MCF 10A (cell line): ENCODE results near the gene SFI1. TPM values are rescaled to one million over a fixed set of nuclear protein-coding genes. Genes with fewer than 3 reads are reported as not detected.
"Not testable (repeated sequence)": the region's sequence is repeated elsewhere in the genome, so short reads cannot be mapped to it uniquely, and the experiment has no call there.

ENCODE experiments used
- BruUV-seq: library from RNA; stranded (reverse); fragments of 400-500 nt; replicated peaks from 2 replicates; lab custom pipeline; 2021; lab: Mats Ljungman, UMichigan
- CTCF ChIA-PET: fragments of 300-600 bp; sonication (Branson Sonifier 250); formaldehyde crosslinking; extraction: SDS; loops from one replicate; lab custom pipeline; 2021; ENCODE audit warnings: antibody characterized with exemption, inconsistent platforms; lab: Yijun Ruan, JAX
- POLR2A ChIA-PET: fragments of 300-600, 350-650 bp; sonication (Branson Sonifier 250); formaldehyde crosslinking; extraction: SDS; loops from one replicate; lab custom pipeline; 2020; ENCODE audit warnings: antibody characterized with exemption, inconsistent platforms; lab: Yijun Ruan, JAX
- DNase-seq: peaks from one replicate; pipeline ENCODE4 v3.0.0-alpha.2; 2018; ENCODE audit not compliant: unreplicated experiment
- H3K27ac Mint-ChIP-seq: one replicate; pipeline ENCODE4 v1.8.0; 2022; ENCODE audit warnings: mild to moderate bottlenecking, low read depth, mixed read lengths; ENCODE audit not compliant: unreplicated experiment
- H3K27me3 Mint-ChIP-seq: one replicate; pipeline ENCODE4 v1.8.0; 2022; ENCODE audit warnings: mixed read lengths; ENCODE audit not compliant: insufficient read depth, unreplicated experiment
- H3K36me3 Mint-ChIP-seq: one replicate; pipeline ENCODE4 v1.8.0; 2022; ENCODE audit warnings: mild to moderate bottlenecking, moderate library complexity, mixed read lengths; ENCODE audit not compliant: insufficient read depth, unreplicated experiment
- H3K4me1 Mint-ChIP-seq: one replicate; pipeline ENCODE4 v1.8.0; 2022; ENCODE audit warnings: mixed read lengths; ENCODE audit not compliant: insufficient read depth, unreplicated experiment
- H3K4me3 Mint-ChIP-seq: one replicate; pipeline ENCODE4 v1.8.0; 2022; ENCODE audit warnings: mild to moderate bottlenecking, moderate library complexity, mixed read lengths; ENCODE audit not compliant: unreplicated experiment
- H3K9me3 Mint-ChIP-seq: one replicate; pipeline ENCODE4 v1.8.0; 2022; ENCODE audit warnings: mixed read lengths; ENCODE audit not compliant: unreplicated experiment
- CTCF ChIP-seq: fragments of 200-600 bp; IDR thresholded peaks from one replicate; pipeline ENCODE4 v1.8.0; 2022; ENCODE audit warnings: antibody characterized with exemption, mild to moderate bottlenecking; ENCODE audit not compliant: unreplicated experiment
- intact Hi-C: fragments of 100-400 bp; cut with micrococcal nuclease; formaldehyde crosslinking; loops from 2 replicates; pipeline ENCODE4 v1.14.1; 2022
- total RNA-seq: library from RNA; stranded (reverse); gene quantifications from 2 replicates; pipeline ENCODE4 v1.2.3, GENCODE V29; 2022

The SFI1 gene
- total RNA-seq, 1 experiment from 2014 or later, result 36.2 TPM

DNA sequence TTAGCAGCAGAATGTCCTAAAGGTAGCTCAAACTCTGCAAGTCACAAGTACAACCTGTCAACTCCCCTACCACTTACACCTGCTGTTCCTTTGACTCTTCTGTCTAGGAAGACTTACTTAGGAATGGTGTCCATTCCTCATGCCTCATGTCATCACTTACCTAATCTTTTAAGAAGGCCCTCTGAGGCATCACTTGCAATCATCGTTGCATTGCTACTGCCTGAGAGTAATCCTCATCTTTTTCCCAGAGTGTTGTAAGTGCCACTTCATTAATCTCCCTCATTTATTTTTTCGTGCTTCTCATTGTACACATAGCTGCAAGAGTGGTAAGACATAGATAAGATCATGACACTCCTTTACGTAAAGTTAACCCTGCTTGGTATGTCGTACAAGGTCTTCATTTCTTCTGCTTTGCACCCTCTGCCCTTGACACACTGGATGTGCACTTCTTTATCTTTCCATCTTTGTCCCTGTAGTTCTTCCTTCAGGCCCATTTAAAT is 54.6 kb downstream of the SFI1 start:
- no peaks in the 10 kb centered on the region for H3K9me3 Mint-ChIP-seq
- peaks cover 46% of the 10 kb centered on the region for H3K36me3 Mint-ChIP-seq
- intact Hi-C loops, result no loop called here
- no peak for DNase-seq
- H3K27ac Mint-ChIP-seq, result no peak overlapping the region
- BruUV-seq, result no TSS peak
- H3K27me3 Mint-ChIP-seq, result no peaks in the 10 kb centered on the region
- POLR2A ChIA-PET, result interaction anchor here (0.6 to 0.7 kb wide), 2 partner anchors 31 to 46 kb away, joined by 3 read pairs; no protein-coding TSS in a partner anchor
- no peak for TF ChIP-seq CTCF
- CTCF ChIA-PET, result no interaction called here
- H3K4me3 Mint-ChIP-seq, result no peak overlapping the region
- H3K4me1 Mint-ChIP-seq, result peaks cover 5% of the 10 kb centered on the region

DNA sequence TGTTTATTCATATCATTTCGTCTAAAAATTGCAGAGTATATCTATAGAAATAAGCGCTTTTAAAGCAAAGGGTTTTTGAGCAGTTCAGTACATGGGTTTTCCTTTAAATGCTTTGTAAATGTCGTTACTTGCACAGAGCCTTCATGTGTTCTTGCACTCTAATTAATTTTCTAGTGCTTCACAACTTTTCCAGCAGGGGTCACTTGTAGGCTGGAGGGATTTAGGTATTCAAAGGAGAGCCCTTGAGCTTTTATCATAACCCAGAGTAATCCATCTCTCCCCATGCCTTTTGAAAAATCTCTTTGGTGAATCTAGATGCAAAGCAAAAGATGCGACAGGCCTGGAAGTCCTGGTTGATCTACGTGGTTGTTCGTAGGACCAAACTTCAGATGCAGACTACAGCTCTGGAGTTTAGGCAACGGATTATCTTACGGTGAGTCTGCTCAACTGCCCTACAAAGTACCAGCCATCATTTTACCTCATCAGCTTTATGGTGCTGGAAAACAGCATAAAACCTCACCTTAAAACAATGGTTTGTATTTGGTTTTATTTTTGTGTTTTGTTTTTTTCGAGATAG is 60.4 kb downstream of the SFI1 start:
- Mint-ChIP-seq H3K4me3 (no peak overlapping the region), H3K36me3 (peaks cover 14% of the 10 kb centered on the region), H3K27ac (no peak overlapping the region), H3K4me1 (peaks cover 10% of the 10 kb centered on the region), H3K27me3 (no peaks in the 10 kb centered on the region), H3K9me3 (no peaks in the 10 kb centered on the region)
- ChIA-PET POLR2A (no interaction called here), CTCF (interaction anchor here (0.7 to 3.0 kb wide), 16 partner anchors 10 to 416 kb away, joined by 3 to 13 read pairs (median 4); no protein-coding TSS in a partner anchor)
- BruUV-seq, result no TSS peak
- DNase-seq, result peak; percentile 47
- intact Hi-C loops, result loop anchor here (1.0 to 5.0 kb wide), 3 partner anchors 76 to 414 kb away; no protein-coding TSS in a partner anchor
- TF ChIP-seq CTCF, result peak; percentile 47

DNA sequence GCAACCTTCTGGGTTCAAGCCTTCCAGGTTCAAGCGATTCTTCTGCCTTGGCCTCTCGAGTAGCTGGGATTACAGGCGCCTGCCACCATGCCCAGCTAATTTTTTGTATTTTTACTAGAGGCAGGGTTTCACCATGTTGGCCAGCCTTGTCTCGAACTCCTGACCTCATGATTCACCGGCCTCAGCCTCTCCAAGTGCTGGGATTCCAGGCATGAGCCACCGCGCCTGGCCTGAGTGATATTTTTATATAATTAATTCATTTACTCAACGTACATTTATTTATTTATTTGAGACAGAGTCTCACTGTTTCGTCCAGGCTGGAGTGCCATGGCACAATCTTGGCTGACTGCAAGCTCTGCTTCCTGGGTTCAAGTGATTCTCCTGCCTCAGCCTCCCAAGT is 62.2 kb downstream of the SFI1 start:
- DNase-seq, H3K4me1 Mint-ChIP-seq, H3K4me3 Mint-ChIP-seq, H3K27ac Mint-ChIP-seq, H3K9me3 Mint-ChIP-seq, POLR2A ChIA-PET, BruUV-seq, H3K27me3 Mint-ChIP-seq: not testable (repeated sequence)
- CTCF ChIA-PET, result interaction anchor here (0.7 to 3.0 kb wide), 3 partner anchors 10 to 76 kb away, joined by 3 to 13 read pairs (median 3); no protein-coding TSS in a partner anchor
- intact Hi-C loops, result loop anchor here (5.0 kb wide), 1 partner anchor 74 kb away; no protein-coding TSS in a partner anchor
- H3K36me3 Mint-ChIP-seq, result peaks cover 14% of the 10 kb centered on the region

- TF ChIP-seq CTCF, result peak; percentile 73
- no peaks in the 10 kb centered on the region for H3K9me3 Mint-ChIP-seq
- peaks cover 9% of the 10 kb centered on the region for H3K36me3 Mint-ChIP-seq
- no peaks in the 10 kb centered on the region for H3K27me3 Mint-ChIP-seq
- peak overlapping the region; percentile 27 for H3K27ac Mint-ChIP-seq
- ChIA-PET POLR2A (interaction anchor here (1.3 to 2.4 kb wide), 4 partner anchors 11 to 101 kb away, joined by 4 to 10 read pairs (median 6); partner anchors contain the start of gene PISD), CTCF (interaction anchor here (0.5 to 2.9 kb wide), 26 partner anchors 9 to 389 kb away, joined by 3 to 28 read pairs (median 3); no protein-coding TSS in a partner anchor)
- H3K4me1 Mint-ChIP-seq, result peaks cover 5% of the 10 kb centered on the region
- intact Hi-C loops, result loop anchor here (1.0 kb wide), 1 partner anchor 409 kb away; no protein-coding TSS in a partner anchor
- H3K4me3 Mint-ChIP-seq, result no peak overlapping the region
- peak; percentile 84 for DNase-seq
- no TSS peak for BruUV-seq
These were observed 65.0 kb downstream of the SFI1 start for GRCh38 chr22:31561238-31561887.
